ENCODE data around the gene IL2RA.

The IL2RA gene

GRCh38 chr10:6064119-6064518 lies 2.0 kb upstream of the IL2RA start:
- Histone ChIP-seq H3K79me2 (ENCODE audit: insufficient read depth, low read depth) (no peaks in the 10 kb centered on the region), H3K9ac (no peak overlapping the region), H4K20me1 (ENCODE audit: insufficient read depth) (no peaks in the 10 kb centered on the region), H2AFZ (ENCODE audit: low read depth) (no peak overlapping the region), H3K4me2 (no peak overlapping the region), H3K4me3 (IDR thresholded peaks at IDR 0.05; ENCODE audit: insufficient read depth, low read depth, low read length) (no peak overlapping the region), H3K36me3 (ENCODE audit: insufficient read depth) (no peaks in the 10 kb centered on the region), H3K4me1 (ENCODE audit: low read depth, poor library complexity, severe bottlenecking) (no peaks in the 10 kb centered on the region), H3K27me3 (ENCODE audit: insufficient read depth, low read depth) (peaks cover 3% of the 10 kb centered on the region; the same call in 1 of the 2 replicates), H3K27ac (no peak overlapping the region)
- no peak for TF ChIP-seq CTCF (conservative IDR thresholded peaks at IDR 0.05; ENCODE audit: low read depth, low read length)

- H3K79me2 ChIP-seq (ENCODE audit: insufficient read depth, low read depth), result no peaks in the 10 kb centered on the region
- H3K9ac ChIP-seq, result no peak overlapping the region
- no peaks in the 10 kb centered on the region for H3K4me1 ChIP-seq (ENCODE audit: low read depth, poor library complexity, severe bottlenecking)
- no peaks in the 10 kb centered on the region for H4K20me1 ChIP-seq (ENCODE audit: insufficient read depth)
- H2AFZ ChIP-seq (ENCODE audit: low read depth), result no peak overlapping the region
- H3K27me3 ChIP-seq (ENCODE audit: insufficient read depth, low read depth), result no peaks in the 10 kb centered on the region; the same call in 1 of the 2 replicates
- H3K36me3 ChIP-seq (ENCODE audit: insufficient read depth), result no peaks in the 10 kb centered on the region
- no peak for TF ChIP-seq CTCF (conservative IDR thresholded peaks at IDR 0.05; ENCODE audit: low read depth, low read length)
- H3K4me3 ChIP-seq (IDR thresholded peaks at IDR 0.05; ENCODE audit: insufficient read depth, low read depth, low read length), result no peak overlapping the region
- H3K4me2 ChIP-seq, result no peak overlapping the region
- no peak overlapping the region for H3K27ac ChIP-seq
Measured at GRCh38 chr10:6061056-6061455, 1.1 kb downstream of the IL2RA start.

- no peaks in the 10 kb centered on the region for H3K36me3 ChIP-seq (ENCODE audit: insufficient read depth)
- no peaks in the 10 kb centered on the region for H3K79me2 ChIP-seq (ENCODE audit: insufficient read depth, low read depth)
- no peak overlapping the region for H3K27ac ChIP-seq
- peaks cover 6% of the 10 kb centered on the region; the same call in 1 of the 2 replicates for H3K27me3 ChIP-seq (ENCODE audit: insufficient read depth, low read depth)
- no peak overlapping the region for H2AFZ ChIP-seq (ENCODE audit: low read depth)
- no peaks in the 10 kb centered on the region for H3K4me1 ChIP-seq (ENCODE audit: low read depth, poor library complexity, severe bottlenecking)
- H3K9ac ChIP-seq, result no peak overlapping the region
- no peak overlapping the region for H3K4me3 ChIP-seq (IDR thresholded peaks at IDR 0.05; ENCODE audit: insufficient read depth, low read depth, low read length)
- TF ChIP-seq CTCF (conservative IDR thresholded peaks at IDR 0.05; ENCODE audit: low read depth, low read length), result no peak
- H4K20me1 ChIP-seq (ENCODE audit: insufficient read depth), result no peaks in the 10 kb centered on the region
- H3K4me2 ChIP-seq, result no peak overlapping the region
Measured at GRCh38 chr10:6059506-6059905, 2.7 kb downstream of the IL2RA start.

- no peak for TF ChIP-seq CTCF (conservative IDR thresholded peaks at IDR 0.05; ENCODE audit: low read depth, low read length)
- Histone ChIP-seq H3K36me3 (ENCODE audit: insufficient read depth) (no peaks in the 10 kb centered on the region), H4K20me1 (ENCODE audit: insufficient read depth) (no peaks in the 10 kb centered on the region), H3K4me1 (ENCODE audit: low read depth, poor library complexity, severe bottlenecking) (no peaks in the 10 kb centered on the region), H3K4me3 (IDR thresholded peaks at IDR 0.05; ENCODE audit: insufficient read depth, low read depth, low read length) (no peak overlapping the region), H3K4me2 (no peak overlapping the region), H3K79me2 (ENCODE audit: insufficient read depth, low read depth) (no peaks in the 10 kb centered on the region), H3K27me3 (ENCODE audit: insufficient read depth, low read depth) (peaks cover 12% of the 10 kb centered on the region; the same call in 1 of the 2 replicates), H3K27ac (no peak overlapping the region), H2AFZ (ENCODE audit: low read depth) (no peak overlapping the region), H3K9ac (no peak overlapping the region)
Measured at GRCh38 chr10:6058682-6059475, 3.3 kb downstream of the IL2RA start.

Data from KMS-11 (cell line).